Spleen (tissue), 11 donors: ENCODE measurements around the gene KATNAL1. TPM values are rescaled to one million over a fixed set of nuclear protein-coding genes. Genes with fewer than 3 reads are reported as not detected.

ENCODE experiments used
- DNase-seq: peaks from one replicate; pipeline ENCODE4 v3.0.0-alpha.2; 2020
- H3K27ac ChIP-seq, 8 donors: fragments of 200-600 bp; sonication (generic) in 7 of 8; 1 replicate in 4 of 8; 2 replicates in 4 of 8; pipeline versions ENCODE4 v1.5.0 to v1.8.0; 2016 to 2021; ENCODE audit warnings: inconsistent platforms in 4 of 8, mild to moderate bottlenecking in 4 of 8, moderate library complexity in 1 of 8
- H3K27me3 ChIP-seq, 7 donors: fragments of 200-600 bp; sonication (generic) in 6 of 7; replicated peaks in 1 of 7; 1 replicate in 4 of 7; 2 replicates in 3 of 7; pipeline versions ENCODE4 v1.5.0 to v1.8.0; 2016 to 2021; ENCODE audit warnings: inconsistent platforms in 3 of 7, mild to moderate bottlenecking in 1 of 7
- H3K36me3 ChIP-seq, 6 donors: fragments of 200-600 bp; sonication (generic) in 5 of 6; 1 replicate in 4 of 6; 2 replicates in 2 of 6; pipeline versions ENCODE4 v1.5.0 to v1.8.0; 2016 to 2021; ENCODE audit warnings: inconsistent platforms in 2 of 6
- H3K4me1 ChIP-seq, 6 donors: fragments of 200-600 bp; sonication (generic) in 5 of 6; 1 replicate in 3 of 6; 2 replicates in 3 of 6; pipeline versions ENCODE4 v1.5.0 to v1.8.0; 2016 to 2021; ENCODE audit warnings: inconsistent platforms in 3 of 6
- H3K4me3 ChIP-seq, 8 donors: fragments of 200-600 bp; sonication (generic) in 7 of 8; 1 replicate in 4 of 8; 2 replicates in 4 of 8; pipeline versions ENCODE4 v1.5.0 to v1.8.0; 2016 to 2021; ENCODE audit warnings: inconsistent platforms in 4 of 8, mild to moderate bottlenecking in 4 of 8, moderate library complexity in 2 of 8
- H3K9me3 ChIP-seq, 8 donors: fragments of 200-600 bp; sonication (generic) in 7 of 8; 1 replicate in 4 of 8; 2 replicates in 4 of 8; pipeline versions ENCODE4 v1.5.0 to v1.8.0; 2016 to 2021; ENCODE audit warnings: inconsistent platforms in 4 of 8
- POLR2A ChIP-seq, 3 donors: fragments of 450-650 bp; IDR thresholded peaks; one replicate each; pipeline ENCODE4 v1.5.1; 2017; ENCODE audit warnings: antibody characterized with exemption in 3 of 3, mild to moderate bottlenecking in 1 of 3
- POLR2AphosphoS5 ChIP-seq, 3 donors: sonication (generic); formaldehyde crosslinking; IDR thresholded peaks; one replicate each; pipeline ENCODE4 v1.5.1; 2017; ENCODE audit warnings: antibody characterized with exemption in 3 of 3
- WGBS, 5 donors: extraction: QIAGEN DNeasy Blood & Tissue Kit in 3 of 5; methylation state at CpG; one replicate each; pipeline versions ENCODE4 v1.1.5 to v1.1.7; 2013 to 2018; 5-methylcytosine and 5-hydroxymethylcytosine counted together
- intact Hi-C: fragments of 100-400 bp; cut with DNase I; formaldehyde crosslinking; loops from one replicate; pipeline ENCODE4 v1.15.0; 2023; ENCODE audit warnings: low total_unique reads
- polyA plus RNA-seq, 3 donors: library from polyadenylated mRNA; stranded (reverse); fragments of 200-250 nt; gene quantifications; one replicate each; pipeline ENCODE4 v1.2.1, GENCODE V29; 2013
- total RNA-seq, 7 donors: library from RNA; depleted of rRNA in 3 of 7; stranded (reverse); fragments of >200 nt in 3 of 7; fragmentation: NEBNext Ultra II Directional in 4 of 7; extraction: Animal tissue kit (Norgen Biotek cat#: 25700) in 4 of 7; gene quantifications; one replicate each; pipeline versions ENCODE4 v1.1.0 to v1.2.1, GENCODE V29; 2016 to 2021
- TF ChIP-seq, protein P1 (sequence below), 11 experiments: fragments of 200-600 bp in 7 of 11; fragments of 450-650 bp in 4 of 11; sonication (generic) in 4 of 11; IDR thresholded peaks in 8 of 11; conservative IDR thresholded peaks in 3 of 11; 1 replicate in 7 of 11; 2 replicates in 4 of 11; pipeline versions ENCODE4 v1.4.0 to v1.8.0; 2016 to 2021; ENCODE audit warnings: antibody characterized with exemption in 11 of 11, inconsistent platforms in 4 of 11, mild to moderate bottlenecking in 1 of 11
- donor health status: healthy with polysubstance abuse.
- donor health status: DM: no; HTN: no; CAD: no; lungs with moderate emphysema.
- donor health status: DM: no; HTN: no; CAD: no.
- donor health status: Bipolar disorder and iron deficiency.
- donor health status: healthy.
- donor health status: DM: no; HTN: no; CAD: no.
- donor health status: DM: yes; HTN: yes; CAD: no.

The KATNAL1 gene
- total and polyA plus RNA-seq, 10 donors: 0.78 to 17.6 (median 9.5) TPM

DNA sequence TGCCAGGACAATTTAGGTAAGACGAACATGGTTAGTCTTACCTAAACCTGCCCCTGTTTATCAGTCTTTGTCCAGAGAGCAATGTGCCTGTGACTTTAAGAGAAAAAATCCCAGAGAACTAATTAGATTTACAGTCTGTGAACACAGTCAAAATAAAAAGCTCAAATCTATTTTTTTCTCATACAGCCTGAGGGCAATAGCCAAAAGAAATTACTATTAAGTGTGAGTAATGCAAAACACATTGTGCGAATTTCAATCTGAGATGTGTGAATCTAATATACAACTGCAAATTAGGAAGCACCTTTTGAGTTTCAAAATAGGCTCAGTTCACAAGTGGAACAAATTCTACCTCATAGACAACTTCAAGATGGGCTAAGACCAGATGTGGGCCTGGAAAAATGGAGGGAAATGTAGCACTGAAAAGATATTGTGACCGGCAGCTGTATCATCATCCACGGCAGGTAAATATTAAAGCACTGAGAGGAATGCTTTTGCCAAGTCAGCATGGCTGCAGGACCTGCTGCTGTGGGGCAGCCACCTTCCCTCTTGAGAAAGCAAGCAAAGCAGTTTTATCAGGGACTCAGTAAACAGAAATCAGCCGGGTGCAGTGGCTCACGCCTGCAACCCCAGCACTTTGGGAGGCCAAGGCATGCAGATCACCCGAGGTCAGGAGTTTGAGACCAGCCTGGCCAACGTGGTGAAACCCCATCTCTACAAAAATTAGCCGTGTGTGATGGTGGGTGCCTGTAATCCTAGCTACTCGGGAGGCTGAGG lies 114.8 kb downstream of the KATNAL1 start:
- no peaks in the 10 kb centered on the region for H3K36me3 ChIP-seq
- no peak overlapping the region for H3K27ac ChIP-seq
- intact Hi-C loops: no loop called here
- no peak overlapping the region for H3K4me3 ChIP-seq
- no peaks in the 10 kb centered on the region for H3K27me3 ChIP-seq
- H3K4me1 ChIP-seq: no peaks in the 10 kb centered on the region
- WGBS, 5 donors: 79 to 89% (median 86%) methylated on average over 10 of the region's 10 CpGs
- H3K9me3 ChIP-seq: no peaks in the 10 kb centered on the region
- no peak for TF ChIP-seq POLR2AphosphoS5 (IDR thresholded peaks at IDR 0.05)
- TF ChIP-seq, protein P1, sequence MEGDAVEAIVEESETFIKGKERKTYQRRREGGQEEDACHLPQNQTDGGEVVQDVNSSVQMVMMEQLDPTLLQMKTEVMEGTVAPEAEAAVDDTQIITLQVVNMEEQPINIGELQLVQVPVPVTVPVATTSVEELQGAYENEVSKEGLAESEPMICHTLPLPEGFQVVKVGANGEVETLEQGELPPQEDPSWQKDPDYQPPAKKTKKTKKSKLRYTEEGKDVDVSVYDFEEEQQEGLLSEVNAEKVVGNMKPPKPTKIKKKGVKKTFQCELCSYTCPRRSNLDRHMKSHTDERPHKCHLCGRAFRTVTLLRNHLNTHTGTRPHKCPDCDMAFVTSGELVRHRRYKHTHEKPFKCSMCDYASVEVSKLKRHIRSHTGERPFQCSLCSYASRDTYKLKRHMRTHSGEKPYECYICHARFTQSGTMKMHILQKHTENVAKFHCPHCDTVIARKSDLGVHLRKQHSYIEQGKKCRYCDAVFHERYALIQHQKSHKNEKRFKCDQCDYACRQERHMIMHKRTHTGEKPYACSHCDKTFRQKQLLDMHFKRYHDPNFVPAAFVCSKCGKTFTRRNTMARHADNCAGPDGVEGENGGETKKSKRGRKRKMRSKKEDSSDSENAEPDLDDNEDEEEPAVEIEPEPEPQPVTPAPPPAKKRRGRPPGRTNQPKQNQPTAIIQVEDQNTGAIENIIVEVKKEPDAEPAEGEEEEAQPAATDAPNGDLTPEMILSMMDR (IDR thresholded peaks at IDR 0.05 in 8 of 11, conservative IDR thresholded peaks at IDR 0.05 in 3 of 11): no peak
- no peak for TF ChIP-seq POLR2A (IDR thresholded peaks at IDR 0.05)
- DNase-seq: no peak

DNA sequence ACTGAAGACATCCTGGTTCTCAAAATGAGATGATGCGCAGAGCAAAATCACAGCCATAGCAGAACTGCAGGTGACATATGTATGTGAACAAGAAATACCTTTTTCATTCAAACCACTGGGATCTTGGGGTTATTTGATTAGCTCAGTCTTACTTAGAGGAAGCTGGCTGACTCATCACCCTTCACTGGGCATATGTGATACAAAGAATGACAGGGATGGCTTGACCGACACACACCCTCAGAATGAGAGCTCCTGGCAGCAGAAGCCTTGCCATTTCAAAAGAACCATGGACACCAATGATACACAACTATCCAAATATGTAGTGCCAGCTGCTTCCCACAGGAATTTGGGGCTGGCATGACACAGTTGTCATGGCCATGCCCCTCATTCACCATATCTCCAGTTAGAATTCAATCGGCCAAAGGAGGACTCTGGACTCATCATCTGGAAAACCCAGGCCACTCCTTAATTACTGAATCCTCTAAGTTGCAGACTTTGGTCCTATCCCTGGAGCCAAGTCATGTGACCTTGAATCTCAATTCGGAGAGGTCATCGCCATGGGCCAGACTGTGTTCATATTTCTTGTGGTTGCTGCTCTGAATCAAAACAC lies 115.8 kb downstream of the KATNAL1 start:
- TF ChIP-seq POLR2A (IDR thresholded peaks at IDR 0.05) (no peak), POLR2AphosphoS5 (IDR thresholded peaks at IDR 0.05) (no peak)
- TF ChIP-seq, protein P1 (IDR thresholded peaks at IDR 0.05 in 8 of 11, conservative IDR thresholded peaks at IDR 0.05 in 3 of 11): no peak
- Histone ChIP-seq H3K27ac (no peak overlapping the region), H3K4me3 (no peak overlapping the region), H3K36me3 (no peaks in the 10 kb centered on the region), H3K27me3 (no peaks in the 10 kb centered on the region), H3K4me1 (no peaks in the 10 kb centered on the region), H3K9me3 (no peaks in the 10 kb centered on the region)
- WGBS, 5 donors: 71 to 96% (median 94%) methylated on average over 5 of the region's 5 CpGs
- no peak for DNase-seq
- intact Hi-C loops: no loop called here

- intact Hi-C loops: no loop called here
- Histone ChIP-seq H3K27ac (no peak overlapping the region), H3K9me3 (peaks cover 0 to 6% (median 0%) of the 10 kb centered on the region in 8 donors), H3K27me3 (no peaks in the 10 kb centered on the region), H3K36me3 (no peaks in the 10 kb centered on the region), H3K4me3 (no peak overlapping the region), H3K4me1 (no peaks in the 10 kb centered on the region)
- TF ChIP-seq POLR2AphosphoS5 (IDR thresholded peaks at IDR 0.05) (no peak), POLR2A (IDR thresholded peaks at IDR 0.05) (no peak)
- TF ChIP-seq, protein P1 (IDR thresholded peaks at IDR 0.05 in 8 of 11, conservative IDR thresholded peaks at IDR 0.05 in 3 of 11): no peak
- no peak for DNase-seq
- 63 to 83% (median 67%) methylated on average over 10 of the region's 10 CpGs for WGBS, 5 donors
Measured at GRCh38 chr13:30186634-30187415, 120.5 kb downstream of the KATNAL1 start.
